Measurements from ENCODE around the gene PHLPP2.
A peak's percentile ranks its signal among the peaks of the same experiment; 100 is the strongest.

Gene PHLPP2

DNA sequence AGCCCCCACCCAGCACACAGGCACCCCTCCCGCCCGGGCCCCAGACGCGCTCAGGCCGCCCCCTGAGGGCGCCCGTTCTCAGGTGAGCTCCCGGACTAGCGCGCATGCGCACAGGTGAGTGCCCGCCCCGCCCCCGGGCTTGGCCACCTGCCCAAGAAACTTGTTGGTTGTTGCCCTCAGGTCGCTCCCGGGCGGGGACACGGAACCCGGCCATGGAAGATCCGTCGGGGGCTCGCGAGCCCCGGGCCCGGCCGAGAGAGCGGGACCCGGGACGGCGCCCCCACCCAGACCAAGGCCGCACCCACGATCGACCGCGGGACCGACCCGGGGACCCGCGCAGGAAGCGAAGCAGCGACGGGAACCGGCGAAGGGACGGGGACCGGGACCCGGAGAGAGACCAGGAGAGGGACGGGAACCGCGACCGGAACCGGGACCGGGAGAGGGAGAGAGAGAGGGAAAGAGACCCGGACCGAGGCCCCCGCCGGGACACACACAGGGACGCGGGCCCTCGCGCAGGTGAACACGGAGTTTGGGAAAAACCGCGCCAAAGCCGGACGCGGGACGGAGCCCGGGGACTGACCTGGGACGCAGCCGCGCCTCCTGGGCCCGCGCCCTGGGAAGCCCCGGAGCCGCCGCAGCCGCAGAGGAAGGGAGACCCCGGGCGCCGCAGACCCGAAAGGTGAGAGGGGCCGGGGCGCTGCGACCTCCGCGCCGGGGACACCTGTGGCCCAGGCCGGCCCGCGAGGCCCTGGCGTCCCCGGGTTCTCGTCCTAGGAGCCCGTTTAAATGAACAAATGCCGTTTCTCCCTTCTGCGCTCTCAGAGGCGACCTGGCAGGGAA, 98.3 kb downstream of the PHLPP2 start, which contains the start of gene MARVELD3:
TSS of gene MARVELD3 (plus strand) at position 167 of the 840 bp plus-strand sequence. CDS start at position 213, 46 bp downstream.
- TF ChIP-seq, protein P1, sequence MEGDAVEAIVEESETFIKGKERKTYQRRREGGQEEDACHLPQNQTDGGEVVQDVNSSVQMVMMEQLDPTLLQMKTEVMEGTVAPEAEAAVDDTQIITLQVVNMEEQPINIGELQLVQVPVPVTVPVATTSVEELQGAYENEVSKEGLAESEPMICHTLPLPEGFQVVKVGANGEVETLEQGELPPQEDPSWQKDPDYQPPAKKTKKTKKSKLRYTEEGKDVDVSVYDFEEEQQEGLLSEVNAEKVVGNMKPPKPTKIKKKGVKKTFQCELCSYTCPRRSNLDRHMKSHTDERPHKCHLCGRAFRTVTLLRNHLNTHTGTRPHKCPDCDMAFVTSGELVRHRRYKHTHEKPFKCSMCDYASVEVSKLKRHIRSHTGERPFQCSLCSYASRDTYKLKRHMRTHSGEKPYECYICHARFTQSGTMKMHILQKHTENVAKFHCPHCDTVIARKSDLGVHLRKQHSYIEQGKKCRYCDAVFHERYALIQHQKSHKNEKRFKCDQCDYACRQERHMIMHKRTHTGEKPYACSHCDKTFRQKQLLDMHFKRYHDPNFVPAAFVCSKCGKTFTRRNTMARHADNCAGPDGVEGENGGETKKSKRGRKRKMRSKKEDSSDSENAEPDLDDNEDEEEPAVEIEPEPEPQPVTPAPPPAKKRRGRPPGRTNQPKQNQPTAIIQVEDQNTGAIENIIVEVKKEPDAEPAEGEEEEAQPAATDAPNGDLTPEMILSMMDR (IDR thresholded peaks at IDR 0.05): peak; percentile 24
- Histone ChIP-seq H2AFZ (peak within 1 kb of the TSS; percentile 87), H3K4me3 (ENCODE audit: low read depth, low read length) (peak within 1 kb of the TSS; percentile 94), H3K4me2 (ENCODE audit: low read length) (peak within 1 kb of the TSS; percentile 74), H3K9ac (no peak within 1 kb of the TSS), H3K4me1 (no peaks in the 10 kb centered on the region), H3K79me2 (no peaks in the 10 kb centered on the region), H3K9me3 (ENCODE audit: control insufficient read depth, low read length) (no peaks in the 10 kb centered on the region), H3K27ac (no peak within 1 kb of the TSS), H3K27me3 (ENCODE audit: control insufficient read depth, insufficient read depth, low read length) (no peaks in the 10 kb centered on the region), H3K36me3 (ENCODE audit: control insufficient read depth, insufficient read depth, low read length) (no peaks in the 10 kb centered on the region)

DNA sequence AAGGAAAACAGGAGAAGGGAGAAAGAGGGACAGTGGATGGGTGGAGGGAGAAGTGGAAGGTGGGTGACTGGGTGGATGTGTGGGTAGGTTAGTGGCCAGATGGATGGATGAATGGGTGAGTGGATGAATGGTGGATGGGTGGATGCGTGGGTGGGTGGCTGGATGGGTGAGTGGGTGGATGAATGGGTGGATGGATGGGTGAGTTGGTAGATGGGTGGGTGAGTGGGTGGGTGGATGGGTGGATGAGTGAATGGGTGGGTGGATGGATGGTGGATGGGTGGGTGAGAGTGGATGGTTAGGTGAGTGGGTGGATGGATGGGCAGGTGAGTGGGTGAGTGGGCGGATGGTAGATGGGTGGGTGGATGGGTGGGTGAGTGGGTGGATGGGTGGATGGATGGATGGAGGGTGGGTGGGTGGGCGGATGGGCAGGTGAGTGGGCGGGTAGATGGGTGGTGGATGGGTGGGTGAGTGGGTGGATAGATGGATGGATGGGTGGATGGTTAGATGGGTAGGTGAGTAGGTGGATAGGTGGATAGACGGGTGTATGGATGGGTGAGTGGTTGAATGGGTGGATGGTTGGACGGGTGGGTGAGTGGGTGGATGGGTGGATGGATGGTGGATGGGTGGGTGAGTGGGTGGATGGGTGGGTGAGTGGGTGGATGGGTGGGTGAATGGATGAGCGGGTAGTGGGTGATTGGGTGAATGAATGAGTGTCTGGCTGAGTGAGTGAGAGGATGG, 99.2 kb downstream of the PHLPP2 start:
- Histone ChIP-seq H3K79me2 (no peaks in the 10 kb centered on the region), H2AFZ (peak overlapping the region; percentile 87), H3K27ac (no peak overlapping the region), H3K4me1 (no peaks in the 10 kb centered on the region), H3K9ac (no peak overlapping the region), H3K4me2 (ENCODE audit: low read length) (peak overlapping the region; percentile 74), H3K9me3 (ENCODE audit: control insufficient read depth, low read length) (no peaks in the 10 kb centered on the region), H3K4me3 (ENCODE audit: low read depth, low read length) (no peak overlapping the region), H3K36me3 (ENCODE audit: control insufficient read depth, insufficient read depth, low read length) (no peaks in the 10 kb centered on the region), H3K27me3 (ENCODE audit: control insufficient read depth, insufficient read depth, low read length) (no peaks in the 10 kb centered on the region)
- TF ChIP-seq, protein P1 (IDR thresholded peaks at IDR 0.05): no peak

DNA sequence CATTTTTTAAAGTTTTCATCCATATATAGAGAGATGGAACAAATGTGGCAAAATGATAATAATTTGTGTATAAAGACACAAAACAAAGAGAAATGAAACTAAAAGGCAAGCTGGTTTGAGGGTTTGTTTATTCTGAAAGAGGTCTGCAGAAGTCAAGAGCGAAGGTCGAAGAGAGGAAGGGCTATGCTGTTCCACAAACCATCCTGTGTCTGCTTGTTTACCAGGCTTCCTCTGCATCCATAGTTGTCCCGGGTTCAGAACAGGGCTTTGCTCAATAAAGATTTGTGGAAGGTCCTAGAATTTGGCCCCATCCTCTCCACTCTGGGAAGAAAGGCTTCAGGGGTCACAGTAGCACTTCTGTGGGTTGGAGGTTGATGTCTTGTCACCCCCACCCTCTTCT, 100.9 kb downstream of the PHLPP2 start:
- Histone ChIP-seq H3K79me2 (no peaks in the 10 kb centered on the region), H3K27ac (no peak overlapping the region), H3K27me3 (ENCODE audit: control insufficient read depth, insufficient read depth, low read length) (no peaks in the 10 kb centered on the region), H3K4me2 (ENCODE audit: low read length) (no peak overlapping the region), H3K9me3 (ENCODE audit: control insufficient read depth, low read length) (no peaks in the 10 kb centered on the region), H2AFZ (no peak overlapping the region), H3K4me1 (no peaks in the 10 kb centered on the region), H3K4me3 (ENCODE audit: low read depth, low read length) (no peak overlapping the region), H3K9ac (no peak overlapping the region), H3K36me3 (ENCODE audit: control insufficient read depth, insufficient read depth, low read length) (no peaks in the 10 kb centered on the region)
- TF ChIP-seq, protein P1 (IDR thresholded peaks at IDR 0.05): no peak

DNA sequence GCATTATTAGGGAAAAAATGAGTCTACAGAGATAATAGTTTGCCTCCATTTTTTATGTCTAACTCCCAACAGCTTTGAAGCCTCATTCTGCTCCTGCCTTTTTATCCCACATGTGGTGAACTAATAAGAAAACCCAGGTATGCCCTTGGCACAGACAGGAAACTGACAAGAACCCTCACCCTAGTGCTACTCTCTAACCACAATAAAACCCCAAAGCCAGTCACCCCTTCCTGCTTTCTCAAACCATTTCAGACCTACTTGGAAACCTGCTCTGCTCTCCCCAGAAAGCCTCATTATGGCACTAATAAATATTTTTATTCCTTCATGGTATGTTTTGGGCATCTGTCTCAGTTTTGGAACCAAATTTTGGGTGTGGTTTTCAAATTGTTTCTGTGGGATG, 102.4 kb downstream of the PHLPP2 start:
- TF ChIP-seq, protein P1 (IDR thresholded peaks at IDR 0.05): no peak
- no peak overlapping the region for H3K4me2 ChIP-seq (ENCODE audit: low read length)
- no peak overlapping the region for H3K4me3 ChIP-seq (ENCODE audit: low read depth, low read length)
- no peaks in the 10 kb centered on the region for H3K36me3 ChIP-seq (ENCODE audit: control insufficient read depth, insufficient read depth, low read length)
- no peak overlapping the region for H3K9ac ChIP-seq
- H2AFZ ChIP-seq: no peak overlapping the region
- no peak overlapping the region for H3K27ac ChIP-seq
- H3K27me3 ChIP-seq (ENCODE audit: control insufficient read depth, insufficient read depth, low read length): no peaks in the 10 kb centered on the region
- no peaks in the 10 kb centered on the region for H3K79me2 ChIP-seq
- no peaks in the 10 kb centered on the region for H3K9me3 ChIP-seq (ENCODE audit: control insufficient read depth, low read length)
- H3K4me1 ChIP-seq: no peaks in the 10 kb centered on the region
